Stomach (tissue), 4 donors: ENCODE data around the gene CHRFAM7A.
"Not testable (repeated sequence)": the region's sequence is repeated elsewhere in the genome, so short reads cannot be mapped to it uniquely, and the experiment has no call there.

Source experiments
- EP300 ChIP-seq: sonication (generic); formaldehyde crosslinking; IDR thresholded peaks from one replicate; pipeline ENCODE4 v1.6.1; 2017; ENCODE audit warnings: antibody characterized with exemption
- POLR2AphosphoS5 ChIP-seq, 3 donors: sonication (generic); formaldehyde crosslinking; IDR thresholded peaks; one replicate each; pipeline ENCODE4 v1.6.1; 2016; ENCODE audit warnings: antibody characterized with exemption in 3 of 3
- TF ChIP-seq, protein P1 (sequence below), 7 experiments: fragments of 450-650 bp in 4 of 7; fragments of 200-600 bp in 3 of 7; sonication (generic) in 3 of 7; IDR thresholded peaks; one replicate each; pipeline ENCODE4 v1.5.1; 2016 to 2019; ENCODE audit warnings: antibody characterized with exemption in 7 of 7, control low read depth in 2 of 7, mild to moderate bottlenecking in 1 of 7

DNA sequence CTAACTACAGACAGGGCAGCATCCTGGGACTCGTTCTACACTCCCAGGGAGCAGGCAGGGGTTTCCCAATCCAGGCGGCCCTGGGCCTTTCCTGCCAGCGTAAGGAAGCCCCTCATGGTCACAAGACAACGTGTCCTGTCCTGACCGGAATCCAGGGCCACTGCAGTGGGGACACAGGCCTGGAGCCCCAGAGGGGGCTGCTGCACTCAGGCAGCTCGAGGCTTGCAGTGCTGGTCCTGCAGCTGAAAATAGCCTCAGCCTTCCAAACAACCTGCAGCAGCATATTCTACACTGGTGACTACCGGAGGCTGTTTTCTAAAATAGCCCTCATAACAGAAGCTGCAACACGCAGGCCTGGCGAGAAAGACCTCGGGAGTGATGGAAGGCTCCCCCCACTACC is 18.5 kb downstream of the CHRFAM7A start:
- TF ChIP-seq, protein P1, sequence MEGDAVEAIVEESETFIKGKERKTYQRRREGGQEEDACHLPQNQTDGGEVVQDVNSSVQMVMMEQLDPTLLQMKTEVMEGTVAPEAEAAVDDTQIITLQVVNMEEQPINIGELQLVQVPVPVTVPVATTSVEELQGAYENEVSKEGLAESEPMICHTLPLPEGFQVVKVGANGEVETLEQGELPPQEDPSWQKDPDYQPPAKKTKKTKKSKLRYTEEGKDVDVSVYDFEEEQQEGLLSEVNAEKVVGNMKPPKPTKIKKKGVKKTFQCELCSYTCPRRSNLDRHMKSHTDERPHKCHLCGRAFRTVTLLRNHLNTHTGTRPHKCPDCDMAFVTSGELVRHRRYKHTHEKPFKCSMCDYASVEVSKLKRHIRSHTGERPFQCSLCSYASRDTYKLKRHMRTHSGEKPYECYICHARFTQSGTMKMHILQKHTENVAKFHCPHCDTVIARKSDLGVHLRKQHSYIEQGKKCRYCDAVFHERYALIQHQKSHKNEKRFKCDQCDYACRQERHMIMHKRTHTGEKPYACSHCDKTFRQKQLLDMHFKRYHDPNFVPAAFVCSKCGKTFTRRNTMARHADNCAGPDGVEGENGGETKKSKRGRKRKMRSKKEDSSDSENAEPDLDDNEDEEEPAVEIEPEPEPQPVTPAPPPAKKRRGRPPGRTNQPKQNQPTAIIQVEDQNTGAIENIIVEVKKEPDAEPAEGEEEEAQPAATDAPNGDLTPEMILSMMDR (IDR thresholded peaks at IDR 0.05): not testable (repeated sequence)
- not testable (repeated sequence) for TF ChIP-seq EP300; POLR2AphosphoS5 (IDR thresholded peaks at IDR 0.05)
